Endodermal cell (in vitro differentiated cells): ENCODE measurements around the gene LIPE. TPM values are rescaled to one million over a fixed set of nuclear protein-coding genes. Genes with fewer than 3 reads are reported as not detected.

Source experiments
- DNase-seq: peaks from one replicate; pipeline ENCODE4 v3.0.0-alpha.2; 2017
- H3K27ac ChIP-seq: 2 replicates; pipeline ENCODE4 v1.5.1; 2013; ENCODE audit warnings: mild to moderate bottlenecking, low read depth, low read length, moderate library complexity
- H3K27me3 ChIP-seq: 2 replicates; pipeline ENCODE4 v1.6.1; 2013; ENCODE audit warnings: mild to moderate bottlenecking, low read length, moderate library complexity; ENCODE audit not compliant: insufficient read depth, control insufficient read depth, poor library complexity, severe bottlenecking
- H3K36me3 ChIP-seq: 2 replicates; pipeline ENCODE4 v1.7.0; 2013; ENCODE audit warnings: mild to moderate bottlenecking, low read length, moderate library complexity; ENCODE audit not compliant: control insufficient read depth, insufficient read depth
- H3K4me1 ChIP-seq: one replicate; pipeline ENCODE4 v1.7.0; 2013; ENCODE audit warnings: low read length; ENCODE audit not compliant: control insufficient read depth, insufficient read depth
- H3K4me3 ChIP-seq: 2 replicates; pipeline ENCODE4 v1.5.1; 2013; ENCODE audit warnings: mild to moderate bottlenecking, low read length, moderate library complexity
- H3K9ac ChIP-seq: 2 replicates; pipeline ENCODE4 v1.6.1; 2013; ENCODE audit warnings: mild to moderate bottlenecking, low read length, moderate library complexity; ENCODE audit not compliant: poor library complexity, severe bottlenecking; ENCODE audit errors: extremely low read depth
- H3K9me3 ChIP-seq: 2 replicates; pipeline ENCODE4 v1.6.1; 2013; ENCODE audit warnings: mild to moderate bottlenecking, low read length, moderate library complexity; ENCODE audit not compliant: control insufficient read depth
- H3K27ac Mint-ChIP-seq: 2 replicates; pipeline ENCODE4 v1.8.0; 2020; ENCODE audit warnings: mixed read lengths
- H3K27me3 Mint-ChIP-seq: 2 replicates; pipeline ENCODE4 v1.8.0; 2021; ENCODE audit warnings: mild to moderate bottlenecking, mixed read lengths; ENCODE audit not compliant: insufficient read depth
- H3K36me3 Mint-ChIP-seq: 2 replicates; pipeline ENCODE4 v1.8.0; 2020; ENCODE audit warnings: low read depth, mixed read lengths
- H3K4me1 Mint-ChIP-seq: 2 replicates; pipeline ENCODE4 v1.8.0; 2020; ENCODE audit warnings: mixed read lengths
- H3K4me3 Mint-ChIP-seq: 2 replicates; pipeline ENCODE4 v1.8.0; 2020; ENCODE audit warnings: mild to moderate bottlenecking, moderate library complexity, mixed read lengths
- H3K9me3 Mint-ChIP-seq: 2 replicates; pipeline ENCODE4 v1.8.0; 2020; ENCODE audit warnings: mild to moderate bottlenecking, mixed read lengths
- CTCF ChIP-seq: fragments of 200-600 bp; sonication (generic); conservative IDR thresholded peaks from 2 replicates; pipeline ENCODE4 v1.5.0; 2021; ENCODE audit warnings: antibody characterized with exemption, mild to moderate bottlenecking
- WGBS, 2 experiments: methylation state at CpG; one replicate each; pipeline versions ENCODE4 v1.1.5 to v1.1.7; 2013; ENCODE audit warnings: missing lambda C conversion rate in 2 of 2, mixed read lengths in 1 of 2; ENCODE audit not compliant: insufficient coverage in 1 of 2, insufficient read length in 1 of 2; 5-methylcytosine and 5-hydroxymethylcytosine counted together
- total RNA-seq, 2 donors: library from RNA; stranded (reverse); fragmentation: NEBNext Ultra II Directional in 1 of 2; extraction: Animal tissue kit (Norgen Biotek cat#: 25700) in 1 of 2; gene quantifications; 2 replicates in 1 of 2; 3 replicates in 1 of 2; pipeline ENCODE4 v1.2.1, GENCODE V29; 2021

LIPE gene
- total RNA-seq, 2 donors from 2014 or later: 5.9 to 8.1 TPM

- Histone ChIP-seq H3K9me3 (no peaks in the 10 kb centered on the region), H3K27me3 (no peaks in the 10 kb centered on the region), H3K4me3 (no peak overlapping the region), H3K9ac (no peak overlapping the region), H3K27ac (no peak overlapping the region), H3K4me1 (no peaks in the 10 kb centered on the region), H3K36me3 (peaks cover 14% of the 10 kb centered on the region)
- no peak for TF ChIP-seq CTCF
- 97 to 100% methylated on average over 2 to 12 of the region's 12 CpGs for WGBS, 2 experiments
- H3K9me3 Mint-ChIP-seq: no peaks in the 10 kb centered on the region
- no peak for DNase-seq
- no peak overlapping the region for H3K4me3 Mint-ChIP-seq
- peaks cover 36% of the 10 kb centered on the region for H3K36me3 Mint-ChIP-seq
- no peaks in the 10 kb centered on the region for H3K27me3 Mint-ChIP-seq
- H3K27ac Mint-ChIP-seq: no peak overlapping the region
- no peaks in the 10 kb centered on the region for H3K4me1 Mint-ChIP-seq
These were observed 71.3 kb downstream of the LIPE start for GRCh38 chr19:42355896-42356295.

GRCh38 chr19:42353341-42354015 is 73.7 kb downstream of the LIPE start:
- Histone ChIP-seq H3K4me3 (no peak overlapping the region), H3K9ac (no peak overlapping the region), H3K36me3 (peaks cover 14% of the 10 kb centered on the region), H3K27me3 (no peaks in the 10 kb centered on the region), H3K27ac (peak overlapping the region; percentile 70), H3K4me1 (no peaks in the 10 kb centered on the region), H3K9me3 (no peaks in the 10 kb centered on the region)
- no peak for TF ChIP-seq CTCF
- no peaks in the 10 kb centered on the region for H3K4me1 Mint-ChIP-seq
- no peaks in the 10 kb centered on the region for H3K27me3 Mint-ChIP-seq
- no peak overlapping the region for H3K27ac Mint-ChIP-seq
- WGBS, 2 experiments: 94% methylated on average over 13 to 29 of the region's 29 CpGs
- no peak for DNase-seq
- H3K9me3 Mint-ChIP-seq: no peaks in the 10 kb centered on the region
- peaks cover 31% of the 10 kb centered on the region for H3K36me3 Mint-ChIP-seq
- H3K4me3 Mint-ChIP-seq: no peak overlapping the region

GRCh38 chr19:42352301-42353259 is 74.6 kb downstream of the LIPE start:
- Mint-ChIP-seq H3K36me3 (peaks cover 33% of the 10 kb centered on the region), H3K9me3 (no peaks in the 10 kb centered on the region), H3K27me3 (no peaks in the 10 kb centered on the region), H3K4me3 (no peak overlapping the region), H3K27ac (no peak overlapping the region), H3K4me1 (no peaks in the 10 kb centered on the region)
- TF ChIP-seq CTCF: no peak
- peak overlapping the region; percentile 70 for H3K27ac ChIP-seq
- no peak for DNase-seq
- no peaks in the 10 kb centered on the region for H3K9me3 ChIP-seq
- H3K4me3 ChIP-seq: no peak overlapping the region
- no peak overlapping the region for H3K9ac ChIP-seq
- peaks cover 17% of the 10 kb centered on the region for H3K36me3 ChIP-seq
- H3K4me1 ChIP-seq: no peaks in the 10 kb centered on the region
- no peaks in the 10 kb centered on the region for H3K27me3 ChIP-seq
- WGBS, 2 experiments: 84 to 95% methylated on average over 18 to 31 of the region's 31 CpGs

Other genes with a start within 250 kb of the LIPE start
- 10 to 100 TPM; 25.8 to 28.0 TPM for gene DEDD2, start 209.7 kb downstream of the LIPE start, total RNA-seq
- 10 to 100 TPM; 15.7 to 16.0 TPM for gene ZNF526, start 207.1 kb downstream of the LIPE start, total RNA-seq
- 10 to 100 TPM; 52.6 to 55.1 TPM for gene GSK3A, start 184.8 kb downstream of the LIPE start, total RNA-seq
- gene ERF, start 172.3 kb downstream of the LIPE start, total RNA-seq: 100 to 1,000 TPM; 106 to 138 TPM
- 10 to 100 TPM; 48.6 to 57.6 TPM for gene CIC, start 158.1 kb downstream of the LIPE start, total RNA-seq
- gene PRR19, start 125.3 kb downstream of the LIPE start, total RNA-seq: 1 to 10 TPM; 1.4 to 2.7 TPM
- 10 to 100 TPM; 63.0 to 70.2 TPM for gene PAFAH1B3, start 124.8 kb downstream of the LIPE start, total RNA-seq
- gene TMEM145, start 114.1 kb downstream of the LIPE start, total RNA-seq: under 1 TPM; 0.38 to 0.42 TPM
- gene MEGF8, start 101.8 kb downstream of the LIPE start, total RNA-seq: 10 to 100 TPM; 48.0 to 51.4 TPM
- gene CNFN, start 37.1 kb downstream of the LIPE start, total RNA-seq: 1 to 10 TPM; 5.0 to 6.6 TPM
- gene CXCL17, start 15.6 kb upstream of the LIPE start, total RNA-seq: under 1 TPM in 1 of 2 donors, not detected in 1; 0.37 TPM
- gene CEACAM1, start 101.1 kb upstream of the LIPE start, total RNA-seq: 1 to 10 TPM; 1.0 to 1.5 TPM
- gene CEACAM8, start 167.5 kb upstream of the LIPE start, total RNA-seq: not detected